SU-DHL-6 (cell line): Measurements from ENCODE around the gene PCP4L1.

Experiments
- H2AFZ ChIP-seq: fragments of 200-600 bp; sonication (generic); 2 replicates; pipeline ENCODE4 v1.6.1; 2014; ENCODE audit warnings: low read depth, mild to moderate bottlenecking, moderate library complexity, mixed read lengths, antibody characterized with exemption, low read length; ENCODE audit not compliant: severe bottlenecking
- H3F3A ChIP-seq: fragments of 200-600 bp; shearing (Covaris generic); 2 replicates; pipeline ENCODE4 v1.6.0; 2016; ENCODE audit warnings: antibody characterized with exemption, mild to moderate bottlenecking; ENCODE audit not compliant: insufficient read depth
- H3K27ac ChIP-seq: fragments of 200-600 bp; sonication (generic); 2 replicates; pipeline ENCODE4 v1.5.1; 2016; ENCODE audit warnings: low read depth, mild to moderate bottlenecking, low read length, moderate library complexity, mixed read lengths
- H3K27me3 ChIP-seq: fragments of 200-600 bp; sonication (generic), shearing (Covaris generic); 2 replicates; pipeline ENCODE4 v1.6.0; 2014; ENCODE audit warnings: mild to moderate bottlenecking, low read length
- H3K36me3 ChIP-seq: fragments of 200-600 bp; sonication (generic); 2 replicates; pipeline ENCODE4 v1.6.1; 2014; ENCODE audit warnings: mild to moderate bottlenecking, low read length, mixed read lengths
- H3K4me2 ChIP-seq: fragments of 300-600, 200-600 bp; shearing (Covaris generic), sonication (generic); 2 replicates; pipeline ENCODE4 v1.6.0; 2014; ENCODE audit warnings: low read length, low read depth, mild to moderate bottlenecking; ENCODE audit not compliant: poor library complexity, severe bottlenecking
- H3K4me3 ChIP-seq: fragments of 200-600 bp; sonication (generic); 2 replicates; pipeline ENCODE4 v1.5.1; 2014; ENCODE audit warnings: antibody characterized with exemption, low read length, mild to moderate bottlenecking, mixed read lengths; ENCODE audit not compliant: insufficient read depth, poor library complexity, severe bottlenecking
- H3K79me2 ChIP-seq: fragments of 200-600 bp; sonication (generic); 2 replicates; pipeline ENCODE4 v1.6.1; 2014; ENCODE audit warnings: mild to moderate bottlenecking, low read length, moderate library complexity; ENCODE audit not compliant: insufficient read depth
- H3K9ac ChIP-seq: fragments of 200-600 bp; sonication (generic); 2 replicates; pipeline ENCODE4 v1.7.0; 2014; ENCODE audit warnings: mild to moderate bottlenecking, low read length
- H3K9me2 ChIP-seq: fragments of 200-600 bp; sonication (generic); replicated peaks from 2 replicates; pipeline ENCODE4 v1.6.1; 2014; ENCODE audit warnings: low read length; ENCODE audit not compliant: insufficient read depth
- H3K9me3 ChIP-seq: fragments of 200-600 bp; sonication (generic); 2 replicates; pipeline ENCODE4 v1.6.1; 2014; ENCODE audit warnings: low read length, mixed read lengths; ENCODE audit not compliant: insufficient read depth
- H4K20me1 ChIP-seq: fragments of 200-600 bp; sonication (generic); 2 replicates; pipeline ENCODE4 v1.6.1; 2014; ENCODE audit warnings: low read depth, mild to moderate bottlenecking, antibody characterized with exemption, low read length, moderate library complexity, mixed read lengths
- EZH2phosphoT487 ChIP-seq: fragments of 200-600 bp; sonication (generic), shearing (Covaris generic); conservative IDR thresholded peaks from 2 replicates; pipeline ENCODE4 v1.6.1; 2018; ENCODE audit warnings: mild to moderate bottlenecking, antibody characterized with exemption, low read length, moderate library complexity, mixed read lengths
- TF ChIP-seq, protein P1 (sequence below): fragments of 200-600 bp; sonication (generic); IDR thresholded peaks from one replicate; pipeline ENCODE4 v1.5.1; 2017; ENCODE audit warnings: antibody characterized with exemption, mild to moderate bottlenecking, low read length, moderate library complexity; ENCODE audit not compliant: insufficient read depth, poor library complexity, severe bottlenecking

Gene PCP4L1

DNA sequence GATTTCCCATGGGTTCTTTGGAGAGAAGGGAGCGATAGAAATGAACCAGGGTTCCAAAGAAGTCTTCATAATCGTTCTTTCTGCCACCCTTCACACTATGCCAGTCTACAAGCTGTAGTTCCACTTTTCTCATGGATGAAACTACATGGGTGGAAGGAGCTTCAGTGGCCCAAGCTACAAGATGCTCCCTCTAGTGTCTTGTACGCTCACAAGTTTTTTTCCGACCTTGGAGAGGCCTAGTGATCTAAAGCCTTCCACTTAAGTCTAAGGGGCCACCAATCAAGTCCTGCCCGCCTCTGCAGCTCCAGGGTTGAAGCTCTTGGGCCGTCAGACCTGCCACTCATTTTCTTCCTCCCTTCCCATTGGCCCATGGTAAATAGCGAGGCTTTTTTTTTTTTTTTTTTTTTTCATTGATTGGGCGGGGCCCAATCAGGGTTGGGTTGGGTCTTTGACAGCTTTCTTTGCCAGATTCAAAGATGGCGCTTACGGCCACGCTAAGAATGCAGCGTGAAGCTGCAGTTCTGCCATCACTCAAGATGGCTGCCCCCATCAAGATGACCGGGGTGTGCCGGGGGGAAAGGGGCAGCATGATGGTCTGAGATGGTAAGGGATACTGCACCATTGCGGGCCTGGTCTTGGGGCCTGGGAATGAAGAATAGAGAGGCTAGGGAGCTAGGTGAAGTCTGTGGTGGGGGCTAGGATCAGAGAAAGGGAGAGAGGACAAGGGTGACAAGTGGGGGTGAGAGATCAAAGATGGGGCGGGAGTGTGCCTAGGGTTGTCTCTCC is 32.8 kb upstream of the PCP4L1 start, which contains the start of gene TOMM40L:
Gene TOMM40L, plus strand, starts transcription at position 527 of the 786 bp plus-strand sequence. CDS start 430 bp downstream, outside the sequence.
- Histone ChIP-seq H3K27me3 (no peaks in the 10 kb centered on the region), H3K9me3 (no peaks in the 10 kb centered on the region)
- no peak for TF ChIP-seq EZH2phosphoT487
- TF ChIP-seq, protein P1, sequence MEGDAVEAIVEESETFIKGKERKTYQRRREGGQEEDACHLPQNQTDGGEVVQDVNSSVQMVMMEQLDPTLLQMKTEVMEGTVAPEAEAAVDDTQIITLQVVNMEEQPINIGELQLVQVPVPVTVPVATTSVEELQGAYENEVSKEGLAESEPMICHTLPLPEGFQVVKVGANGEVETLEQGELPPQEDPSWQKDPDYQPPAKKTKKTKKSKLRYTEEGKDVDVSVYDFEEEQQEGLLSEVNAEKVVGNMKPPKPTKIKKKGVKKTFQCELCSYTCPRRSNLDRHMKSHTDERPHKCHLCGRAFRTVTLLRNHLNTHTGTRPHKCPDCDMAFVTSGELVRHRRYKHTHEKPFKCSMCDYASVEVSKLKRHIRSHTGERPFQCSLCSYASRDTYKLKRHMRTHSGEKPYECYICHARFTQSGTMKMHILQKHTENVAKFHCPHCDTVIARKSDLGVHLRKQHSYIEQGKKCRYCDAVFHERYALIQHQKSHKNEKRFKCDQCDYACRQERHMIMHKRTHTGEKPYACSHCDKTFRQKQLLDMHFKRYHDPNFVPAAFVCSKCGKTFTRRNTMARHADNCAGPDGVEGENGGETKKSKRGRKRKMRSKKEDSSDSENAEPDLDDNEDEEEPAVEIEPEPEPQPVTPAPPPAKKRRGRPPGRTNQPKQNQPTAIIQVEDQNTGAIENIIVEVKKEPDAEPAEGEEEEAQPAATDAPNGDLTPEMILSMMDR, result peak; percentile 81

DNA sequence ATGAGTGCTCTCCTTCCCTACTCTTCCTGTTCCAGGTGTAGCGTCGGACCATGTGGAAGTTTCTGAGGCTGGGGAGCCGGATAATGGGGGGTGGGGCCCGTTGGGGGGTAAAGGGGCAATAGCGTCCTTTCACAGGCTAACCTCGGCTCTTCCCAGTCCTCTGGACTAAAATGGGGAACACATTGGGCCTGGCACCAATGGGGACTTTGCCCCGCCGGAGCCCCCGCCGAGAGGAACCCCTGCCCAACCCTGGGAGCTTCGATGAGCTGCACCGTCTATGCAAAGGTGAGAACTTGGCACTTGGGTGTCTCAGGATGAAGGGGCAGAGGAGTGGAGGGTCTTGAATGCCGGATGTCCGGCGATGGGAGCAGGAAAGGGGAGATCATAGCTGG is 32.2 kb upstream of the PCP4L1 start:
- Histone ChIP-seq H3K27ac (peak overlapping the region; percentile 7; the same call in 1 of the 2 replicates), H3K79me2 (no peaks in the 10 kb centered on the region), H3K4me2 (peak overlapping the region; percentile 78), H3F3A (no peaks in the 10 kb centered on the region), H3K4me3 (peak overlapping the region; percentile 67), H3K9me3 (no peaks in the 10 kb centered on the region), H3K36me3 (no peaks in the 10 kb centered on the region), H3K27me3 (no peaks in the 10 kb centered on the region), H3K9me2 (no peaks in the 10 kb centered on the region), H4K20me1 (no peaks in the 10 kb centered on the region), H3K9ac (peak overlapping the region; percentile 66), H2AFZ (peak overlapping the region; percentile 58)
- no peak for TF ChIP-seq EZH2phosphoT487
- TF ChIP-seq, protein P1, result no peak

More for the DNA sequence above, 32.8 kb upstream of the PCP4L1 start, which contains the start of gene TOMM40L:
- H3K79me2 ChIP-seq, result no peaks in the 10 kb centered on the region
- peak within 1 kb of the TSS; percentile 7; the same call in 1 of the 2 replicates for H3K27ac ChIP-seq
- H4K20me1 ChIP-seq, result no peaks in the 10 kb centered on the region
- H2AFZ ChIP-seq, result peak within 1 kb of the TSS; percentile 97
- no peaks in the 10 kb centered on the region for H3F3A ChIP-seq
- peak within 1 kb of the TSS; percentile 67 for H3K4me3 ChIP-seq
- H3K9ac ChIP-seq, result peak within 1 kb of the TSS; percentile 66
- no peaks in the 10 kb centered on the region for H3K9me2 ChIP-seq
- H3K4me2 ChIP-seq, result peak within 1 kb of the TSS; percentile 78
- H3K36me3 ChIP-seq, result no peaks in the 10 kb centered on the region

DNA sequence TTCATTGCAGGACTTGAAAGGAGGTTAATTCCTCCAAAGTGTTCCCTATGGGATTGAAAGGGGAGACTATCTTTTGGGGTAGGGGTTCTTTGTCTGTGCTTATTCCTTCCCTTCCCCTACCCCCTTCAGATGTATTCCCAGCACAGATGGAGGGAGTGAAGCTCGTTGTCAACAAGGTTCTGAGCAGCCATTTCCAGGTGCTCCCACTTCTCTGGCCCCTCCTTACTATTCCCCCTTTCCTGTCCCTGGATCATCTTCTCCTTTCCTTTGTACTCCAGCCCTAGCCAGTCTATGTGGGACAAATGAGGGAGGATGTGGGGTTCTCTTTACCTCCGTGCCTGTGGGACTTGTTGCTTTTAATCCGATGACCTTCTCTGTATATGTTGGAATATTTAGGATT is 31.8 kb upstream of the PCP4L1 start:
- Histone ChIP-seq H2AFZ (no peak overlapping the region), H3F3A (no peaks in the 10 kb centered on the region), H3K27me3 (no peaks in the 10 kb centered on the region), H3K4me3 (peak overlapping the region; percentile 67), H3K79me2 (no peaks in the 10 kb centered on the region), H3K4me2 (peak overlapping the region; percentile 78), H3K9me2 (no peaks in the 10 kb centered on the region), H3K9ac (peak overlapping the region; percentile 66), H4K20me1 (no peaks in the 10 kb centered on the region), H3K9me3 (no peaks in the 10 kb centered on the region), H3K27ac (0 out of 2 replicates have a peak overlapping the region, but pooled peaks have one; percentile 7), H3K36me3 (no peaks in the 10 kb centered on the region)
- TF ChIP-seq EZH2phosphoT487, result no peak
- TF ChIP-seq, protein P1, result no peak
